ENCODE measurements around the gene IPO4.

DNA sequence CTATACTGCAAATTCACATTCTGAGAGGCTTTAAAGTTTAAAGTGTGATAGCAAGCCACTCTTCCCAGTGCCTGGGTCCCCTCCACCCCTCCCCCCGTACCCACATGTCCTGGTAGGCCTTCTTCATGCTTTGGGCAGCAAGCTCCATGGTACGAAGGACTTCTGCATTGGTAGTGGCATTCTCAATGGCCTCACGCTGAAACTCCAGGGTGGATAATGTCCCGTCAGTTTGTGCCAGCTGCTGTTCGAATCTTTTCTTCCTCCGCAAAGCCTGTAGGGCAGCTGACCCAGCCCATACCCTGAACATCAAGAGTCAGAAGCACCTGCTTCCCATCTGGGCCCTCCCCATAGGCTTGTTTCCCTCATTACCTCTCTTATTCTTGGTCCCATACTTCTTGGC, 22.7 kb upstream of the IPO4 start:
- TF ChIP-seq, protein P1, sequence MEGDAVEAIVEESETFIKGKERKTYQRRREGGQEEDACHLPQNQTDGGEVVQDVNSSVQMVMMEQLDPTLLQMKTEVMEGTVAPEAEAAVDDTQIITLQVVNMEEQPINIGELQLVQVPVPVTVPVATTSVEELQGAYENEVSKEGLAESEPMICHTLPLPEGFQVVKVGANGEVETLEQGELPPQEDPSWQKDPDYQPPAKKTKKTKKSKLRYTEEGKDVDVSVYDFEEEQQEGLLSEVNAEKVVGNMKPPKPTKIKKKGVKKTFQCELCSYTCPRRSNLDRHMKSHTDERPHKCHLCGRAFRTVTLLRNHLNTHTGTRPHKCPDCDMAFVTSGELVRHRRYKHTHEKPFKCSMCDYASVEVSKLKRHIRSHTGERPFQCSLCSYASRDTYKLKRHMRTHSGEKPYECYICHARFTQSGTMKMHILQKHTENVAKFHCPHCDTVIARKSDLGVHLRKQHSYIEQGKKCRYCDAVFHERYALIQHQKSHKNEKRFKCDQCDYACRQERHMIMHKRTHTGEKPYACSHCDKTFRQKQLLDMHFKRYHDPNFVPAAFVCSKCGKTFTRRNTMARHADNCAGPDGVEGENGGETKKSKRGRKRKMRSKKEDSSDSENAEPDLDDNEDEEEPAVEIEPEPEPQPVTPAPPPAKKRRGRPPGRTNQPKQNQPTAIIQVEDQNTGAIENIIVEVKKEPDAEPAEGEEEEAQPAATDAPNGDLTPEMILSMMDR (IDR thresholded peaks at IDR 0.05; ENCODE audit: poor library complexity) = no peak
- TF ChIP-seq EZH2phosphoT487 (IDR thresholded peaks at IDR 0.05; ENCODE audit: low read depth, severe bottlenecking, unreplicated experiment) = no peak
